ENCODE results near the gene APP. TPM values are rescaled to one million over a fixed set of nuclear protein-coding genes. Genes with fewer than 3 reads are reported as not detected.

Gene APP
- total and polyA plus RNA-seq, 10 of the 15 experiments (the other 5 are each of a cell fraction or from before 2014, with no cell fraction given), result 8.8 to 94.9 (median 51.0) TPM

GRCh38 chr21:26199456-26199855, 28.9 kb upstream of the APP start:
- intact Hi-C loops (cut with micrococcal nuclease; ENCODE audit: unreplicated experiment), result no loop called here

GRCh38 chr21:26195708-26196107, 25.1 kb upstream of the APP start:
- ATAC-seq (no peak), FAIRE-seq (no peak), DNase-seq (ENCODE audit: low read depth, low spot score) (no peak)
- ChIA-PET SMC1A (ENCODE audit: uncharacterized antibody, unreplicated experiment) (no interaction called here), POLR2A (no interaction called here), RAD21 (ENCODE audit: unreplicated experiment) (no interaction called here), CTCF (no interaction called here)
- no peaks in the 10 kb centered on the region for H3K27me3 ChIP-seq (replicated peaks in 1 of 2; ENCODE audit: control insufficient read depth in 2 of 2, insufficient read depth in 2 of 2, low read length in 1 of 2)
- H3K79me2 ChIP-seq (ENCODE audit: control insufficient read depth, insufficient read depth, low read length), result no peaks in the 10 kb centered on the region
- no peaks in the 10 kb centered on the region for H3K9me3 ChIP-seq (replicated peaks; ENCODE audit: control insufficient read depth, insufficient read depth, low read length)
- intact Hi-C loops (cut with micrococcal nuclease; ENCODE audit: unreplicated experiment) (no loop called here), in situ Hi-C loops (cut with MboI) (no loop called here)
- no peak overlapping the region for H3K4me3 ChIP-seq
- no peak overlapping the region for H2AFZ ChIP-seq (ENCODE audit: control insufficient read depth, low read depth, low read length)
- H3K9ac ChIP-seq (ENCODE audit: control insufficient read depth, insufficient read depth, low read length), result no peak overlapping the region
- H4K20me1 ChIP-seq (ENCODE audit: control insufficient read depth, insufficient read depth), result no peaks in the 10 kb centered on the region
- no peak for TF ChIP-seq FOS (IDR thresholded peaks at IDR 0.05; ENCODE audit: borderline replicate concordance, extremely low read depth, insufficient read length)
- TF ChIP-seq MYB (IDR thresholded peaks at IDR 0.05; ENCODE audit: borderline replicate concordance, low read depth, low read length), result no peak
- no peak for TF ChIP-seq SPI1 (IDR thresholded peaks at IDR 0.05; ENCODE audit: borderline replicate concordance, insufficient read depth, low read depth, low read length)
- no peak for TF ChIP-seq POLR2AphosphoS5 (IDR thresholded peaks at IDR 0.05; ENCODE audit: low read length)
- TF ChIP-seq CBX5 (IDR thresholded peaks at IDR 0.05; ENCODE audit: low read depth), result no peak
- TF ChIP-seq BACH1 (IDR thresholded peaks at IDR 0.05; ENCODE audit: borderline replicate concordance), result no peak
- no peak for TF ChIP-seq IKZF1 (conservative IDR thresholded peaks at IDR 0.05)
- no peak for TF ChIP-seq RAD51 (IDR thresholded peaks at IDR 0.05)
- TF ChIP-seq NRF1 (conservative IDR thresholded peaks at IDR 0.05; ENCODE audit: low read depth, low read length), result no peak
- WGBS (ENCODE audit: insufficient coverage, insufficient replicate concordance, low lambda C conversion rate, missing lambda C conversion rate), result 13% methylated on average over 4 of the region's 4 CpGs
- no peak overlapping the region for H3K4me2 ChIP-seq (ENCODE audit: control insufficient read depth, insufficient read depth)
- BruUV-seq (replicated peaks), result no TSS peak
- no peak overlapping the region for H3K27ac ChIP-seq (ENCODE audit: control insufficient read depth, insufficient read depth)
- H3K4me1 ChIP-seq (ENCODE audit: control insufficient read depth, insufficient read depth, low read length), result no peaks in the 10 kb centered on the region
- H3K36me3 ChIP-seq (ENCODE audit: control insufficient read depth in 2 of 2, insufficient read depth in 2 of 2, low read length in 1 of 2), result no peaks in the 10 kb centered on the region

More at GRCh38 chr21:26199456-26199855, 28.9 kb upstream of the APP start:
- Histone ChIP-seq H3K9me3 (replicated peaks; ENCODE audit: control insufficient read depth, insufficient read depth, low read length) (no peaks in the 10 kb centered on the region), H3K4me2 (ENCODE audit: control insufficient read depth, insufficient read depth) (no peak overlapping the region), H3K4me3 (no peak overlapping the region), H3K79me2 (ENCODE audit: control insufficient read depth, insufficient read depth, low read length) (no peaks in the 10 kb centered on the region), H3K36me3 (ENCODE audit: control insufficient read depth in 2 of 2, insufficient read depth in 2 of 2, low read length in 1 of 2) (no peaks in the 10 kb centered on the region), H3K27me3 (replicated peaks in 1 of 2; ENCODE audit: control insufficient read depth in 2 of 2, insufficient read depth in 2 of 2, low read length in 1 of 2) (no peaks in the 10 kb centered on the region), H3K9ac (ENCODE audit: control insufficient read depth, insufficient read depth, low read length) (no peak overlapping the region), H2AFZ (ENCODE audit: control insufficient read depth, low read depth, low read length) (no peak overlapping the region), H3K4me1 (ENCODE audit: control insufficient read depth, insufficient read depth, low read length) (no peaks in the 10 kb centered on the region), H4K20me1 (ENCODE audit: control insufficient read depth, insufficient read depth) (no peaks in the 10 kb centered on the region), H3K27ac (ENCODE audit: control insufficient read depth, insufficient read depth) (no peak overlapping the region)
- ATAC-seq, result no peak
- DNase-seq (ENCODE audit: low read depth, low spot score), result no peak
- ChIA-PET CTCF (no interaction called here), SMC1A (ENCODE audit: uncharacterized antibody, unreplicated experiment) (no interaction called here), POLR2A (no interaction called here), RAD21 (ENCODE audit: unreplicated experiment) (no interaction called here)
- in situ Hi-C loops (cut with MboI), result no loop called here
- no peak for FAIRE-seq
- no TSS peak for BruUV-seq (replicated peaks)
- 25% methylated on average over 4 of the region's 4 CpGs for WGBS (ENCODE audit: insufficient coverage, insufficient replicate concordance, low lambda C conversion rate, missing lambda C conversion rate)
- TF ChIP-seq CHD1 (IDR thresholded peaks at IDR 0.05; ENCODE audit: low read depth, low read length) (no peak), MXI1 (IDR thresholded peaks at IDR 0.05; ENCODE audit: low read depth, low read length) (no peak), BCL11A (IDR thresholded peaks at IDR 0.05; ENCODE audit: low read depth, low read length) (no peak), HSF1 (IDR thresholded peaks at IDR 0.05; ENCODE audit: low read depth, low read length) (no peak), MYC (IDR thresholded peaks at IDR 0.05; ENCODE audit: insufficient read depth, insufficient read length, insufficient replicate concordance, low read length, severe bottlenecking) (no peak), RUNX3 (IDR thresholded peaks at IDR 0.05; ENCODE audit: low read length) (no peak), EP300 (IDR thresholded peaks at IDR 0.05; ENCODE audit: borderline replicate concordance in 1 of 2, control insufficient read depth in 1 of 2, low read depth in 2 of 2, low read length in 2 of 2) (no peak)

Data from GM12878 (cell line).